ENCODE measurements around the gene KNL1.

DNA sequence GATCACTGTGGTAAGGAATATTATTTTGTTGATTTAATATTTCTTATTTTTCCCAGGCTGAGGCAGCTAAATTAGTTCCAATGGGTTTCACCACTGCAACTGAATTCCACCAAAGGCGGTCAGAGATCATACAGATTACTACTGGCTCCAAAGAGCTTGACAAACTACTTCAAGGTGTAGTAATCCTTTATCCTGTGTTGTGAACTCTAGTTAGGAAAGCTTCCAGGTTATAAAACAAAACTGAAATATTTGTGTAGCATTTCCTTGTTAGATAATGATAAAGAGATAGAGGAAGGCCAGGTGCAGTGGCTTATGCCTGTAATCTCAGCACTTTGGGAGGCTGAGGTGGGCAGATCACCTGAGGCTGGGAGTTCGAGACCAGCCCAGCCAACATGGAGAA lies 112.1 kb downstream of the KNL1 start:
- TF ChIP-seq, protein P1, sequence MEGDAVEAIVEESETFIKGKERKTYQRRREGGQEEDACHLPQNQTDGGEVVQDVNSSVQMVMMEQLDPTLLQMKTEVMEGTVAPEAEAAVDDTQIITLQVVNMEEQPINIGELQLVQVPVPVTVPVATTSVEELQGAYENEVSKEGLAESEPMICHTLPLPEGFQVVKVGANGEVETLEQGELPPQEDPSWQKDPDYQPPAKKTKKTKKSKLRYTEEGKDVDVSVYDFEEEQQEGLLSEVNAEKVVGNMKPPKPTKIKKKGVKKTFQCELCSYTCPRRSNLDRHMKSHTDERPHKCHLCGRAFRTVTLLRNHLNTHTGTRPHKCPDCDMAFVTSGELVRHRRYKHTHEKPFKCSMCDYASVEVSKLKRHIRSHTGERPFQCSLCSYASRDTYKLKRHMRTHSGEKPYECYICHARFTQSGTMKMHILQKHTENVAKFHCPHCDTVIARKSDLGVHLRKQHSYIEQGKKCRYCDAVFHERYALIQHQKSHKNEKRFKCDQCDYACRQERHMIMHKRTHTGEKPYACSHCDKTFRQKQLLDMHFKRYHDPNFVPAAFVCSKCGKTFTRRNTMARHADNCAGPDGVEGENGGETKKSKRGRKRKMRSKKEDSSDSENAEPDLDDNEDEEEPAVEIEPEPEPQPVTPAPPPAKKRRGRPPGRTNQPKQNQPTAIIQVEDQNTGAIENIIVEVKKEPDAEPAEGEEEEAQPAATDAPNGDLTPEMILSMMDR (IDR thresholded peaks at IDR 0.05), result no peak
- TF ChIP-seq SMC3 (IDR thresholded peaks at IDR 0.05) (no peak), CEBPB (IDR thresholded peaks at IDR 0.05) (no peak), MAZ (IDR thresholded peaks at IDR 0.05; ENCODE audit: borderline replicate concordance, low read depth, low read length) (no peak), EP300 (IDR thresholded peaks at IDR 0.05) (no peak), NR3C1 (IDR thresholded peaks at IDR 0.05) (no peak), RAD21 (conservative IDR thresholded peaks at IDR 0.05 in 1 of 2, IDR thresholded peaks at IDR 0.05 in 1 of 2) (no peak), POLR2A (IDR thresholded peaks at IDR 0.05; ENCODE audit: low read length) (no peak)
- TF ChIP-seq, protein P2, sequence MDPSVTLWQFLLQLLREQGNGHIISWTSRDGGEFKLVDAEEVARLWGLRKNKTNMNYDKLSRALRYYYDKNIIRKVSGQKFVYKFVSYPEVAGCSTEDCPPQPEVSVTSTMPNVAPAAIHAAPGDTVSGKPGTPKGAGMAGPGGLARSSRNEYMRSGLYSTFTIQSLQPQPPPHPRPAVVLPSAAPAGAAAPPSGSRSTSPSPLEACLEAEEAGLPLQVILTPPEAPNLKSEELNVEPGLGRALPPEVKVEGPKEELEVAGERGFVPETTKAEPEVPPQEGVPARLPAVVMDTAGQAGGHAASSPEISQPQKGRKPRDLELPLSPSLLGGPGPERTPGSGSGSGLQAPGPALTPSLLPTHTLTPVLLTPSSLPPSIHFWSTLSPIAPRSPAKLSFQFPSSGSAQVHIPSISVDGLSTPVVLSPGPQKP (IDR thresholded peaks at IDR 0.05; ENCODE audit: low read depth, low read length), result no peak
- TF ChIP-seq, protein P3, sequence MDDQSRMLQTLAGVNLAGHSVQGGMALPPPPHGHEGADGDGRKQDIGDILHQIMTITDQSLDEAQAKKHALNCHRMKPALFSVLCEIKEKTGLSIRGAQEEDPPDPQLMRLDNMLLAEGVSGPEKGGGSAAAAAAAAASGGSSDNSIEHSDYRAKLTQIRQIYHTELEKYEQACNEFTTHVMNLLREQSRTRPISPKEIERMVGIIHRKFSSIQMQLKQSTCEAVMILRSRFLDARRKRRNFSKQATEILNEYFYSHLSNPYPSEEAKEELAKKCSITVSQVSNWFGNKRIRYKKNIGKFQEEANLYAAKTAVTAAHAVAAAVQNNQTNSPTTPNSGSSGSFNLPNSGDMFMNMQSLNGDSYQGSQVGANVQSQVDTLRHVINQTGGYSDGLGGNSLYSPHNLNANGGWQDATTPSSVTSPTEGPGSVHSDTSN (IDR thresholded peaks at IDR 0.05), result no peak
- TF ChIP-seq, protein P4, sequence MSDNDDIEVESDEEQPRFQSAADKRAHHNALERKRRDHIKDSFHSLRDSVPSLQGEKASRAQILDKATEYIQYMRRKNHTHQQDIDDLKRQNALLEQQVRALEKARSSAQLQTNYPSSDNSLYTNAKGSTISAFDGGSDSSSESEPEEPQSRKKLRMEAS (IDR thresholded peaks at IDR 0.05), result no peak
- TF ChIP-seq, protein P5, sequence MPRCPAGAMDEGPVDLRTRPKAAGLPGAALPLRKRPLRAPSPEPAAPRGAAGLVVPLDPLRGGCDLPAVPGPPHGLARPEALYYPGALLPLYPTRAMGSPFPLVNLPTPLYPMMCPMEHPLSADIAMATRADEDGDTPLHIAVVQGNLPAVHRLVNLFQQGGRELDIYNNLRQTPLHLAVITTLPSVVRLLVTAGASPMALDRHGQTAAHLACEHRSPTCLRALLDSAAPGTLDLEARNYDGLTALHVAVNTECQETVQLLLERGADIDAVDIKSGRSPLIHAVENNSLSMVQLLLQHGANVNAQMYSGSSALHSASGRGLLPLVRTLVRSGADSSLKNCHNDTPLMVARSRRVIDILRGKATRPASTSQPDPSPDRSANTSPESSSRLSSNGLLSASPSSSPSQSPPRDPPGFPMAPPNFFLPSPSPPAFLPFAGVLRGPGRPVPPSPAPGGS (IDR thresholded peaks at IDR 0.05), result no peak

Measured in A549 (cell line).